AG04449 (cell line): ENCODE data around the gene ZNF761.

Experiments used
- CTCF ChIA-PET: fragments of 350-600 bp; formaldehyde crosslinking; extraction: SDS; loops from one replicate; lab custom pipeline; 2021; ENCODE audit warnings: antibody characterized with exemption; lab: Yijun Ruan, JAX
- POLR2A ChIA-PET: fragments of 400-600, 350-600 bp; formaldehyde crosslinking; extraction: SDS; loops from one replicate; lab custom pipeline; 2020; ENCODE audit warnings: antibody characterized with exemption, inconsistent platforms; lab: Yijun Ruan, JAX
- DNase-seq: peaks from one replicate; pipeline ENCODE4 v3.0.0-alpha.2; 2010; ENCODE audit warnings: low read depth, low spot score
- H3K4me3 ChIP-seq: 2 replicates; pipeline ENCODE4 v1.5.1; 2011; ENCODE audit warnings: low read depth, mild to moderate bottlenecking, control low read depth, low read length
- CTCF ChIP-seq: IDR thresholded peaks from one replicate; pipeline ENCODE4 v1.5.1; 2011; ENCODE audit warnings: mild to moderate bottlenecking, moderate library complexity, low read length, control low read depth, inconsistent platforms; ENCODE audit not compliant: insufficient read depth; ENCODE audit errors: missing control alignments

ZNF761 gene

GRCh38 chr19:53431399-53432087 lies at the start of gene ZNF761:
Gene ZNF761, plus strand, starts transcription at chr19:53431984. Its CDS starts 15,285 bp downstream, at chr19:53447269.
- DNase-seq = peak; percentile 34
- ChIA-PET POLR2A (no interaction called here), CTCF (no interaction called here)
- peak within 1 kb of the TSS; percentile 82 for H3K4me3 ChIP-seq
- TF ChIP-seq CTCF = peak; percentile 48

GRCh38 chr19:53388168-53388567 lies 43.6 kb upstream of the ZNF761 start:
- POLR2A ChIA-PET = no interaction called here
- CTCF ChIA-PET = no interaction called here
- DNase-seq = no peak
- no peak overlapping the region for H3K4me3 ChIP-seq
- no peak for TF ChIP-seq CTCF

- H3K4me3 ChIP-seq = no peak overlapping the region
- no peak for TF ChIP-seq CTCF
- ChIA-PET CTCF (no interaction called here), POLR2A (no interaction called here)
- DNase-seq = no peak
Measured at GRCh38 chr19:53388904-53389303, 42.9 kb upstream of the ZNF761 start.

- POLR2A ChIA-PET = no interaction called here
- H3K4me3 ChIP-seq = no peak overlapping the region
- CTCF ChIA-PET = no interaction called here
- no peak for DNase-seq
- TF ChIP-seq CTCF = no peak
Measured at GRCh38 chr19:53389571-53389970, 42.2 kb upstream of the ZNF761 start.

- H3K4me3 ChIP-seq = no peak overlapping the region
- ChIA-PET CTCF (no interaction called here), POLR2A (no interaction called here)
- DNase-seq = no peak
- no peak for TF ChIP-seq CTCF
Measured at GRCh38 chr19:53389978-53390377, 41.8 kb upstream of the ZNF761 start.

DNA sequence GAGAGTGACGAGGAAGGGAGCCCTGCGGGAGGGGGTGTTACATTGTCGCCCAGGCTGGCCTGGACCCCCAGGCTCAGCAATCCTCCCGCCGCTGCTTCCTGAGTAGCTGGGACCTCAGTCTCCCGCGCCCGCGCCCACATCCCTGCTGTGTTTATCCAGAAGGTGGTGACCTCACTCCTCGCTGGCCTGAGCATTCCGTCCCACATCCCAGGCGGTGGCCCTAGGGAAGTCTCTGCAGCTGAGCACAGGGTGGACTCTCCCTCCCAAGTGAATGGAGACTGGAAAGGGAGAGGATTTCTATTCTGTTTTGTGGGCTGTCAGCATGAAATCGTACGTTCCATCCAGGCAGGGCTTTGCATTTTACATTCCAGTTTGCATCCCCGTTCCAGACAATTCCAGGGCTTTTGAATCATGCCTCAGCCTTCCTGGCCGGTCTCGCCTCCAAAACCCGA lies 37.2 kb upstream of the ZNF761 start:
- H3K4me3 ChIP-seq = peak overlapping the region; percentile 77
- ChIA-PET POLR2A (no interaction called here), CTCF (interaction anchor here (1.4 to 1.7 kb wide), 2 partner anchors 14 to 201 kb away, joined by 4 to 5 read pairs; no protein-coding TSS in a partner anchor)
- no peak for TF ChIP-seq CTCF
- DNase-seq = no peak
